NT2/D1 (cell line): Measurements from ENCODE around the gene BAAT.

Experiments
- SUZ12 ChIP-seq: IDR thresholded peaks from 2 replicates; pipeline ENCODE4 v1.6.1; 2011; ENCODE audit not compliant: insufficient read length, insufficient read depth; ENCODE audit errors: extremely low read depth
- YY1 ChIP-seq: IDR thresholded peaks from 2 replicates; pipeline ENCODE4 v1.6.1; 2011; ENCODE audit not compliant: insufficient read length, insufficient read depth

DNA sequence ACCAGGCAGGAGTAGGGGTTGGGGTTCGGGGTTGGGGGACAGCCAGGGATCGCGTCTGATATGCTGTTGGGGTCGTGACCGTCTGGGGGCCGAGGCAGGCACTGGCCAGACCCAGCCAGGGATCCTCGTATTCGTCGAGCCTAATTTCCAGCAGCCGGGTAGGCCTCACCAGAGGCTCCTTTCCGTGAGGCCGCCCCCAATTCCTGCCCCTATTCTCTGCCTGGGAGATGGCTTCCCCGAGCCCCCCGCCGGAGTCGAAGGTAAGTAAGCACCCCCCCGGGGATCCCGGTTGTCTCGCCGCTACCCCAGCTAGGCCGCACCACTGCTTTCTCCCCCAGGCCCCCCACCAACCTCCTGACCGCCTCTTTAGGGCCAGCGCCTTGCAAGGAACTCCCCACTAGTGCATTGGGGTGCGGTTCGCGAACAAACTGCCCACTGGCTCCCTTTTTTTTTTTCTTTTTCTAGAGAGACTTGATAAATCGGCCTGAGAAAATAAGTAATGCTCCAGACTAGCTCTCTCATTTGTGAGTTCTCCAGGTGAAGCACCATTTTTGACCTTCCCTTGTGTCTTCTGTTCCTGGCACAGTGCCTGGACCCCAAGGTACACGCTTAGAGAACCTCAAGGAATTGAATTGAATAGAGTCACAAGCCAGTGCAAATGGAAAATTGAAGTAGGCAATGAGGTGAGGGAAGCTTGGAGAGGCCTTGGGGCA lies 14.3 kb upstream of the BAAT start:
- no peak for TF ChIP-seq SUZ12
- no peak for TF ChIP-seq YY1
